T-helper 9 cell (primary cell): ENCODE results near the gene IL36A.

Experiments used
- DNase-seq: peaks from one replicate; pipeline ENCODE4 v3.0.0-alpha.2; 2020

Gene IL36A

GRCh38 chr2:113007250-113007649 lies 2.0 kb downstream of the IL36A start:
- DNase-seq = no peak

- no peak for DNase-seq
These were observed 4.4 kb downstream of the IL36A start for GRCh38 chr2:113009622-113010021.

GRCh38 chr2:113010088-113010487 lies 4.8 kb downstream of the IL36A start:
- no peak for DNase-seq

GRCh38 chr2:113011108-113011507 lies 5.8 kb downstream of the IL36A start:
- DNase-seq = no peak

GRCh38 chr2:113012436-113013335 lies 7.4 kb downstream of the IL36A start:
- DNase-seq = no peak

- no peak for DNase-seq
These were observed 8.0 kb downstream of the IL36A start for GRCh38 chr2:113013336-113013661.

GRCh38 chr2:113014067-113014466 lies 8.8 kb downstream of the IL36A start:
- DNase-seq = no peak

- DNase-seq = no peak
These were observed 9.8 kb downstream of the IL36A start for GRCh38 chr2:113015042-113015441.

- DNase-seq = no peak
These were observed 10.4 kb downstream of the IL36A start for GRCh38 chr2:113015655-113016054.

GRCh38 chr2:113018509-113018908 lies 13.2 kb downstream of the IL36A start:
- DNase-seq = no peak

GRCh38 chr2:113021312-113021711 lies 16.1 kb downstream of the IL36A start:
- no peak for DNase-seq

- no peak for DNase-seq
These were observed 19.5 kb downstream of the IL36A start for GRCh38 chr2:113024764-113025163.

GRCh38 chr2:113025737-113026136 lies 20.5 kb downstream of the IL36A start:
- DNase-seq = no peak

GRCh38 chr2:113027691-113028090 lies 22.4 kb downstream of the IL36A start:
- no peak for DNase-seq

GRCh38 chr2:113028112-113028511 lies 22.9 kb downstream of the IL36A start:
- no peak for DNase-seq

GRCh38 chr2:113032737-113033136 lies 27.5 kb downstream of the IL36A start:
- no peak for DNase-seq

GRCh38 chr2:113034016-113034415 lies 28.8 kb downstream of the IL36A start:
- DNase-seq = no peak

- no peak for DNase-seq
These were observed 31.5 kb downstream of the IL36A start for GRCh38 chr2:113036763-113037162.

GRCh38 chr2:113038291-113038690 lies 33.0 kb downstream of the IL36A start:
- no peak for DNase-seq

GRCh38 chr2:113039158-113039557 lies 33.9 kb downstream of the IL36A start:
- DNase-seq = no peak

- no peak for DNase-seq
These were observed 34.5 kb downstream of the IL36A start for GRCh38 chr2:113039719-113040118.

GRCh38 chr2:113041871-113042270 lies 36.6 kb downstream of the IL36A start:
- DNase-seq = no peak

- DNase-seq = no peak
These were observed 41.2 kb downstream of the IL36A start for GRCh38 chr2:113046465-113046864.

- no peak for DNase-seq
These were observed 45.9 kb downstream of the IL36A start for GRCh38 chr2:113050921-113051895.
